HG02759 (cell line): ENCODE results near the gene PBX4.

Experiments
- ATAC-seq: cut with Tn5 transposase; IDR thresholded peaks from one replicate; pipeline ENCODE4 v1.9.1; 2021; ENCODE audit warnings: mild to moderate bottlenecking, moderate library complexity; ENCODE audit not compliant: unreplicated experiment

The PBX4 gene

GRCh38 chr19:19559931-19560330 is 58.6 kb downstream of the PBX4 start:
- ATAC-seq = no peak

- no peak for ATAC-seq
Measured at GRCh38 chr19:19558636-19559035, 59.9 kb downstream of the PBX4 start.

- no peak for ATAC-seq
Measured at GRCh38 chr19:19558055-19558454, 60.4 kb downstream of the PBX4 start.

- ATAC-seq = peak; percentile 50
Measured at GRCh38 chr19:19554074-19555023, 64.1 kb downstream of the PBX4 start.

GRCh38 chr19:19553670-19554069 is 64.8 kb downstream of the PBX4 start:
- ATAC-seq = no peak

GRCh38 chr19:19552798-19553197 is 65.7 kb downstream of the PBX4 start:
- no peak for ATAC-seq

- no peak for ATAC-seq
Measured at GRCh38 chr19:19551853-19552192, 66.7 kb downstream of the PBX4 start.

GRCh38 chr19:19550972-19551852 is 67.3 kb downstream of the PBX4 start:
- no peak for ATAC-seq

GRCh38 chr19:19550485-19550929 is 68.0 kb downstream of the PBX4 start:
- ATAC-seq = no peak

GRCh38 chr19:19549804-19550464 is 68.6 kb downstream of the PBX4 start:
- no peak for ATAC-seq

GRCh38 chr19:19548915-19549759 is 69.3 kb downstream of the PBX4 start:
- ATAC-seq = no peak

- ATAC-seq = no peak
Measured at GRCh38 chr19:19547674-19548336, 70.7 kb downstream of the PBX4 start.

GRCh38 chr19:19546751-19547162 is 71.7 kb downstream of the PBX4 start:
- no peak for ATAC-seq

- no peak for ATAC-seq
Measured at GRCh38 chr19:19545707-19546106, 72.8 kb downstream of the PBX4 start.

GRCh38 chr19:19544954-19545591 is 73.4 kb downstream of the PBX4 start:
- ATAC-seq = no peak

- ATAC-seq = no peak
Measured at GRCh38 chr19:19544257-19544953, 74.1 kb downstream of the PBX4 start.

GRCh38 chr19:19543640-19544039 is 74.8 kb downstream of the PBX4 start:
- no peak for ATAC-seq

GRCh38 chr19:19543101-19543500 is 75.4 kb downstream of the PBX4 start:
- no peak for ATAC-seq

- ATAC-seq = no peak
Measured at GRCh38 chr19:19542507-19542906, 76.0 kb downstream of the PBX4 start.
